ENCODE results near the gene CDT1.
A peak's percentile ranks its signal among the peaks of the same experiment; 100 is the strongest.

The CDT1 gene

GRCh38 chr16:88782454-88783390, 20.9 kb upstream of the CDT1 start:
- intact Hi-C loops (cut with DNase I; ENCODE audit: low total_unique reads): loop anchor here (10.0 kb wide), 1 partner anchor 338 kb away; no protein-coding TSS in a partner anchor
- no peaks in the 10 kb centered on the region for H3K27me3 ChIP-seq
- DNase-seq: no peak
- no peaks in the 10 kb centered on the region for H3K36me3 ChIP-seq
- peak overlapping the region; percentile 87 to 90 for H3K27ac ChIP-seq
- H3K9me3 ChIP-seq: no peaks in the 10 kb centered on the region
- peaks cover 5 to 60% (median 47%) of the 10 kb centered on the region in 4 donors for H3K4me1 ChIP-seq
- H3K4me3 ChIP-seq: peak overlapping the region in 1 of 2 donors; percentile 96
- TF ChIP-seq CTCF (IDR thresholded peaks at IDR 0.05): no peak

- Histone ChIP-seq H3K27me3 (no peaks in the 10 kb centered on the region), H3K36me3 (no peaks in the 10 kb centered on the region), H3K27ac (peak overlapping the region; percentile 87 to 90), H3K9me3 (no peaks in the 10 kb centered on the region), H3K4me3 (peak overlapping the region; percentile 76 to 96), H3K4me1 (peaks cover 5 to 60% (median 47%) of the 10 kb centered on the region in 4 donors)
- TF ChIP-seq CTCF (IDR thresholded peaks at IDR 0.05): no peak
- intact Hi-C loops (cut with DNase I; ENCODE audit: low total_unique reads): loop anchor here (2.0 to 10.0 kb wide), 2 partner anchors 47 to 339 kb away; no protein-coding TSS in a partner anchor
- peak; percentile 80 to 86 for DNase-seq
Observed at GRCh38 chr16:88783391-88784073, 20.1 kb upstream of the CDT1 start.

GRCh38 chr16:88784074-88784855, 19.3 kb upstream of the CDT1 start:
- peak overlapping the region; percentile 76 to 96 for H3K4me3 ChIP-seq
- no peaks in the 10 kb centered on the region for H3K36me3 ChIP-seq
- peak; percentile 82 to 92 for DNase-seq
- intact Hi-C loops (cut with DNase I; ENCODE audit: low total_unique reads): loop anchor here (2.0 to 10.0 kb wide), 2 partner anchors 47 to 339 kb away; no protein-coding TSS in a partner anchor
- no peaks in the 10 kb centered on the region for H3K27me3 ChIP-seq
- peaks cover 5 to 55% (median 44%) of the 10 kb centered on the region in 4 donors for H3K4me1 ChIP-seq
- H3K27ac ChIP-seq: peak overlapping the region; percentile 87 to 90
- TF ChIP-seq CTCF (IDR thresholded peaks at IDR 0.05): peak; percentile 51 to 58
- no peaks in the 10 kb centered on the region for H3K9me3 ChIP-seq

GRCh38 chr16:88784856-88785105, 18.8 kb upstream of the CDT1 start:
- intact Hi-C loops (cut with DNase I; ENCODE audit: low total_unique reads): loop anchor here (2.0 to 10.0 kb wide), 2 partner anchors 48 to 340 kb away; no protein-coding TSS in a partner anchor
- TF ChIP-seq CTCF (IDR thresholded peaks at IDR 0.05): no peak
- Histone ChIP-seq H3K27me3 (no peaks in the 10 kb centered on the region), H3K4me3 (peak overlapping the region; percentile 76 to 96), H3K4me1 (peaks cover 3 to 50% (median 39%) of the 10 kb centered on the region in 4 donors), H3K27ac (peak overlapping the region; percentile 87 to 90), H3K9me3 (no peaks in the 10 kb centered on the region), H3K36me3 (no peaks in the 10 kb centered on the region)
- no peak for DNase-seq

Data from tibial artery (tissue), 4 donors.